ENCODE data around the gene DHX36.

DNA sequence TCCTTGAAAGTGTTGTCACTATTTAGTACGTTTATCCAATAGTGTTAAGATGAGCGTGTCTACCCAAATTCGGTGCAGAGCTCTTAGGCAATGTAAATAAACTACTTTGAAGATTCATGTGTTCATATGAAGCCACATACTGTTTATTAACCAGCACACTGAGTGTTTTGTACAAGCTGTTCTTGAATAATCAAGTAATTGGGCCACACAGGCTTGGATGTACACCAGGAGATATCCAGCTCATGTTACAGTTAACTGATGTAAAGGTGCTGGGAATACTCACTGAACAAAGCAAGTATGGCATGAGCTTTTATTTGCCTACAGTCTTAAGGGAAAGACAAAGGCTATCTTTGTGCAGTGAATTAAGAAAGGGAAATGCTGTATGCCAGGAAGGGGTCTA is 632 bp upstream of the DHX36 start:
- TF ChIP-seq, protein P1, sequence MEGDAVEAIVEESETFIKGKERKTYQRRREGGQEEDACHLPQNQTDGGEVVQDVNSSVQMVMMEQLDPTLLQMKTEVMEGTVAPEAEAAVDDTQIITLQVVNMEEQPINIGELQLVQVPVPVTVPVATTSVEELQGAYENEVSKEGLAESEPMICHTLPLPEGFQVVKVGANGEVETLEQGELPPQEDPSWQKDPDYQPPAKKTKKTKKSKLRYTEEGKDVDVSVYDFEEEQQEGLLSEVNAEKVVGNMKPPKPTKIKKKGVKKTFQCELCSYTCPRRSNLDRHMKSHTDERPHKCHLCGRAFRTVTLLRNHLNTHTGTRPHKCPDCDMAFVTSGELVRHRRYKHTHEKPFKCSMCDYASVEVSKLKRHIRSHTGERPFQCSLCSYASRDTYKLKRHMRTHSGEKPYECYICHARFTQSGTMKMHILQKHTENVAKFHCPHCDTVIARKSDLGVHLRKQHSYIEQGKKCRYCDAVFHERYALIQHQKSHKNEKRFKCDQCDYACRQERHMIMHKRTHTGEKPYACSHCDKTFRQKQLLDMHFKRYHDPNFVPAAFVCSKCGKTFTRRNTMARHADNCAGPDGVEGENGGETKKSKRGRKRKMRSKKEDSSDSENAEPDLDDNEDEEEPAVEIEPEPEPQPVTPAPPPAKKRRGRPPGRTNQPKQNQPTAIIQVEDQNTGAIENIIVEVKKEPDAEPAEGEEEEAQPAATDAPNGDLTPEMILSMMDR (IDR thresholded peaks at IDR 0.05): no peak
- no peak for TF ChIP-seq POLR2A (IDR thresholded peaks at IDR 0.05)

Data from esophagus squamous epithelium (tissue), 4 donors.